Transverse colon (tissue), 4 donors: Measurements from ENCODE around the gene SRP9.

Experiments used
- EP300 ChIP-seq: sonication (generic); formaldehyde crosslinking; IDR thresholded peaks from one replicate; pipeline ENCODE4 v1.6.1; 2017; ENCODE audit warnings: antibody characterized with exemption, low read depth
- POLR2A ChIP-seq: fragments of 450-650 bp; IDR thresholded peaks from one replicate; pipeline ENCODE4 v1.6.1; 2016; ENCODE audit warnings: antibody characterized with exemption, mild to moderate bottlenecking, moderate library complexity
- POLR2AphosphoS5 ChIP-seq, 3 donors: sonication (generic); formaldehyde crosslinking; IDR thresholded peaks; one replicate each; pipeline ENCODE4 v1.6.1; 2016; ENCODE audit warnings: antibody characterized with exemption in 3 of 3
- TF ChIP-seq, protein P1 (sequence below), 5 experiments: fragments of 200-600 bp in 3 of 5; fragments of 450-650 bp in 2 of 5; sonication (generic) in 3 of 5; IDR thresholded peaks; 1 replicate in 2 of 5; 2 replicates in 3 of 5; pipeline ENCODE4 v1.5.1; 2016 to 2017; ENCODE audit warnings: antibody characterized with exemption in 5 of 5, inconsistent platforms in 3 of 5, mild to moderate bottlenecking in 2 of 5, moderate library complexity in 1 of 5

DNA sequence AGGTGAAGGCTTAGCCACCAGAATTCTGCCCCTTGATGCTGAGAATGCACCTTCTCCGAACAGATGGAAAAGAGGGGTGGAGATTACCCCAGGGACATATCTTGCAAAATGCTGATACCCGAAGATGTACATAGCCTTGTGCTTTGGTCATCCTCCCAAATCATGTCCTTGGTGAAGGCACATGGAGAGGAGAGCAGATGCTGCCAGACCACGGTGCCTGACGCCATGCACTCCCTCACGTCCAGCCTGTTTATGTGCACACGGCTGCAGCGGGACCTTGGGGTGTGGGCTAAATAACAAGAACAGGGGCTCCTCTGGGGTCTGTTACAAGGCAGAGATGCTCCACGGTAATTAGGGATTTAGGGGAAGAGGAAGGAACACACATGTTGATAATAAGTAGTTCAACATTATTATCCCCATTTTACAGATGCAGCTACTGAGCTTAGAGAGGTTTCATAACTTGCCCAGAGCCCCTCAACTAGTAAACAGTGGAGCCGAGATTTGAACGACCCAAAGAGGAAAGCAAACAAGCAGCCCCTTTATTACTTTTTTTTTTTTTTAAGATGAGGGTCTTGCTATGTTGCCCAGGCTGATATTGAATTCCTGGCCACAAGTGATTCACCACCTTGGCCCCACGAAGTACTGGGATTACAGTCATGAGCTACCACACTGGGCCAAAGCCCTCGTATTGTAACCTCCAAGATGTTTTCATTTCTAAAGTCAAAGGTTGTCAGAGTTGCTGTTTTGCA lies 45.2 kb downstream of the SRP9 start:
- no peak for TF ChIP-seq POLR2A
- TF ChIP-seq, protein P1, sequence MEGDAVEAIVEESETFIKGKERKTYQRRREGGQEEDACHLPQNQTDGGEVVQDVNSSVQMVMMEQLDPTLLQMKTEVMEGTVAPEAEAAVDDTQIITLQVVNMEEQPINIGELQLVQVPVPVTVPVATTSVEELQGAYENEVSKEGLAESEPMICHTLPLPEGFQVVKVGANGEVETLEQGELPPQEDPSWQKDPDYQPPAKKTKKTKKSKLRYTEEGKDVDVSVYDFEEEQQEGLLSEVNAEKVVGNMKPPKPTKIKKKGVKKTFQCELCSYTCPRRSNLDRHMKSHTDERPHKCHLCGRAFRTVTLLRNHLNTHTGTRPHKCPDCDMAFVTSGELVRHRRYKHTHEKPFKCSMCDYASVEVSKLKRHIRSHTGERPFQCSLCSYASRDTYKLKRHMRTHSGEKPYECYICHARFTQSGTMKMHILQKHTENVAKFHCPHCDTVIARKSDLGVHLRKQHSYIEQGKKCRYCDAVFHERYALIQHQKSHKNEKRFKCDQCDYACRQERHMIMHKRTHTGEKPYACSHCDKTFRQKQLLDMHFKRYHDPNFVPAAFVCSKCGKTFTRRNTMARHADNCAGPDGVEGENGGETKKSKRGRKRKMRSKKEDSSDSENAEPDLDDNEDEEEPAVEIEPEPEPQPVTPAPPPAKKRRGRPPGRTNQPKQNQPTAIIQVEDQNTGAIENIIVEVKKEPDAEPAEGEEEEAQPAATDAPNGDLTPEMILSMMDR (IDR thresholded peaks at IDR 0.05): no peak
- no peak for TF ChIP-seq EP300
- no peak for TF ChIP-seq POLR2AphosphoS5 (IDR thresholded peaks at IDR 0.05)
